ENCODE results near the gene HOXA3.

Gene HOXA3

DNA sequence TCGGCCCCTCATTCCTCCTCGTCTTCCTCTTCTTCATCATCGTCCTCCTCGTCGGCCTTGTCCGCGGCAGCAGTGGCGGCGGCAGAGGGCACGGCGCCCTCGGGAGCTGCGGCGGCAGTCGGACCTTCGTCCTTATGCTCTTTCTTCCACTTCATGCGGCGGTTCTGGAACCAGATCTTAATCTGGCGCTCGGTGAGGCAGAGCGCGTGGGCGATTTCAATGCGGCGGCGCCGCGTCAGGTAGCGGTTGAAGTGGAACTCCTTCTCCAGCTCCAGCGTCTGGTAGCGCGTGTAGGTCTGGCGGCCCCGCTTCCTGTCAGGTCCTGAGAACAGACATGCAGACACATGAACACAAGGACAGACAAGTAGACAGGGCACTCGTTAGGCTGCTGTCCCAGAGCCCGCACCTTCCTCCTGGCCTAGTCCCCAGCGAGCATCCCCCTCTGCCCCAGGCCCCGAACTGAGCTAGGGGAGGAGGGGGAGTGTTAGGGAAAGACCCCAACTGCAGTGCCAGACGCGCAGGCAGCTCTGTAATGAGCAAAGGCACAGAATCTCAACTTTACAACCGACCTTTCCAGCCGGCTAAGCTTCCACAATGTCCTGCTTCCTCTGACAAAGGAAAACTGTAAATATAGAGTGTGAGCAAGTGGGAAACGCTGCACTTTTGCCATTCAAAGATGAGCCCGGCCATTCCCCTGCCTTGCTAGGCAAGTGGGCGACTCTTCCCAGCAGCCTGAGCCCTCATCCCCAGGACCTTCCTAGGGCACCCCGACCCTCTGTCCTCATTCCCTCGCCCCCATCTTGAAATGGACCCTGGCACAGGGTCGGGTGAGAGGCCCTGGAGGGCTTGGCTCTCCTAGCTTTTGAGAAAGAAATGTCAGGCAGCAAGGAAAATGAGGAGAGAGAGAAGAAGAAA, 2.8 kb upstream of the HOXA3 start:
- in situ Hi-C loops (cut with HindIII; ENCODE audit: low sequenced_read_pairs) = loop anchor here (25.0 kb wide), 1 partner anchor 993 kb away; the partner anchor contains the start of gene NFE2L3
- H3K4me3 ChIP-seq (ENCODE audit: low read depth, low read length) = no peak overlapping the region
- TF ChIP-seq, protein P1, sequence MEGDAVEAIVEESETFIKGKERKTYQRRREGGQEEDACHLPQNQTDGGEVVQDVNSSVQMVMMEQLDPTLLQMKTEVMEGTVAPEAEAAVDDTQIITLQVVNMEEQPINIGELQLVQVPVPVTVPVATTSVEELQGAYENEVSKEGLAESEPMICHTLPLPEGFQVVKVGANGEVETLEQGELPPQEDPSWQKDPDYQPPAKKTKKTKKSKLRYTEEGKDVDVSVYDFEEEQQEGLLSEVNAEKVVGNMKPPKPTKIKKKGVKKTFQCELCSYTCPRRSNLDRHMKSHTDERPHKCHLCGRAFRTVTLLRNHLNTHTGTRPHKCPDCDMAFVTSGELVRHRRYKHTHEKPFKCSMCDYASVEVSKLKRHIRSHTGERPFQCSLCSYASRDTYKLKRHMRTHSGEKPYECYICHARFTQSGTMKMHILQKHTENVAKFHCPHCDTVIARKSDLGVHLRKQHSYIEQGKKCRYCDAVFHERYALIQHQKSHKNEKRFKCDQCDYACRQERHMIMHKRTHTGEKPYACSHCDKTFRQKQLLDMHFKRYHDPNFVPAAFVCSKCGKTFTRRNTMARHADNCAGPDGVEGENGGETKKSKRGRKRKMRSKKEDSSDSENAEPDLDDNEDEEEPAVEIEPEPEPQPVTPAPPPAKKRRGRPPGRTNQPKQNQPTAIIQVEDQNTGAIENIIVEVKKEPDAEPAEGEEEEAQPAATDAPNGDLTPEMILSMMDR (IDR thresholded peaks at IDR 0.05; ENCODE audit: low read depth, low read length, missing control alignments) = no peak
- no peak for DNase-seq (ENCODE audit: low read depth)

DNA sequence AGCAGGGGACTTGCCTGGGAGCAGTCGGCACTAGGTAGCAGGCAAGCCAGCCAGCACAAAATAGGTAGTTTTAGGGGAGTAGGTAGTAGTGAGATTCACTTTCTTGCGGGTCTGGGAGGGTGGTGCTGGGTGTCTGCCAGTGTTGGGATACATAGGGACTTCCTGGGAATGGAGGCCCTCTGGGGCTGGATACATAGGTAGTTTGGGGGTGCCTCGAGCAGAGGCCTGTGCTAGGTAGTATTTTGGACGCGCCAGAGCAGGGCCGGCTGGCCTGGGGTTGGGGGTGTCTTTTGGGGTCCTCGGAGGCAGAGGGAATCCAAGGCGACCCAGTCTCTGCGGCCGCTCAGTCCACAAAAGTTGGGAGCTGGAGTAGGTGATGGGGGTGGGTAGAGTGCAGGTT, 2.0 kb upstream of the HOXA3 start:
- DNase-seq (ENCODE audit: low read depth) = no peak

DNA sequence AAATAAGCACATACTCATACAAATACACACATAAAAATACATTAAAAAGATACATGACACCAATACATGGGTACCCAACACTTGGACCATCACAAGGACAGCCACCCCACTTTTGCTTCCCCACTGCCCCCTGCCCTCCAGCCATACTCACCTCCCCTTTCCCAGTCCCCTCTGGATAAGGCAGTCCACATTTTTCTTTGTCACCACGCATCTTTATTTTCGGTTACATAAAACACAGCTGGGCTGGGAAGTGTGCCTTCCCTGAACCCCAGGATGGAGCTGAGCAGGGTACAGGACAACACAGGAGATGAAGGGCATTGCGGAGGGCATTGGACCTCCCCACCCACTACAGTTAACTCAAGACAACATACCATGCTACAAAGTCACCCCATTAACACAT, 1.1 kb upstream of the HOXA3 start:
- no peak overlapping the region for H3K4me3 ChIP-seq (ENCODE audit: low read depth, low read length)
- no peak for DNase-seq (ENCODE audit: low read depth)
- in situ Hi-C loops (cut with HindIII; ENCODE audit: low sequenced_read_pairs) = loop anchor here (25.0 kb wide), 1 partner anchor 991 kb away; the partner anchor contains the start of gene NFE2L3
- TF ChIP-seq, protein P1 (IDR thresholded peaks at IDR 0.05; ENCODE audit: low read depth, low read length, missing control alignments) = no peak

More for the DNA sequence above, 2.0 kb upstream of the HOXA3 start:
- in situ Hi-C loops (cut with HindIII; ENCODE audit: low sequenced_read_pairs) = loop anchor here (25.0 kb wide), 1 partner anchor 992 kb away; the partner anchor contains the start of gene NFE2L3
- H3K4me3 ChIP-seq (ENCODE audit: low read depth, low read length) = no peak overlapping the region
- TF ChIP-seq, protein P1 (IDR thresholded peaks at IDR 0.05; ENCODE audit: low read depth, low read length, missing control alignments) = no peak

DNA sequence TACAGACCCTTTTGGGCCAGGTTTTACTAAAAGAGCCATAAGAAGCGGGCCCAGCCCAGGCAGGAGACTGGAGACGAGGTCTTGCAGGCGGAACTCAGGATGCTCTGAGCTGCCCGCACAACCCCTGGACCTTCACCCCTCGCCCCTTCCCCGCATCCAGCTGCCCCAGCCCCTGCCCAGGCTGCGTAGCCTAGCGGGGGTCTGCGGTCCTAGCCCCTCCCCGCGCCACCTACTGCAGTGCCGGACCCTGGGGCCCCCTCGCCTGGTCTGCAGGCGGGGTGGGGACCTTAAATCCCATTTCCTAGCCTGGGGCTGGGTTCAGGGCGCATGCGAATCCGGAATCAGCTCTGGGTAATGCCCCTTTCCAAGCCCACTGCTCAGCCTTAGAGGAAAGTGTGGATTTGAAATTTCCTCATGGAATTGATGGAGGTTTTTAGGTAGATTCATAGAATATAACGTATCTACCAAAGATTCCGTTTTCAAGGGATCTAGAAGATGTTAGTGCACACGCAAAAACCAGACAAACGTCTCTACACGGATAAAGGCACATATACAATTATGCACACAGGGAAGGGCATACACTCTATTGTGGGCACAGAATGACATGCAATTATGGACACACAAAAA, 546 bp upstream of the HOXA3 start:
- TF ChIP-seq, protein P1 (IDR thresholded peaks at IDR 0.05; ENCODE audit: low read depth, low read length, missing control alignments) = no peak
- no peak overlapping the region for H3K4me3 ChIP-seq (ENCODE audit: low read depth, low read length)
- no peak for DNase-seq (ENCODE audit: low read depth)
- in situ Hi-C loops (cut with HindIII; ENCODE audit: low sequenced_read_pairs) = loop anchor here (25.0 kb wide), 1 partner anchor 991 kb away; the partner anchor contains the start of gene NFE2L3

DNA sequence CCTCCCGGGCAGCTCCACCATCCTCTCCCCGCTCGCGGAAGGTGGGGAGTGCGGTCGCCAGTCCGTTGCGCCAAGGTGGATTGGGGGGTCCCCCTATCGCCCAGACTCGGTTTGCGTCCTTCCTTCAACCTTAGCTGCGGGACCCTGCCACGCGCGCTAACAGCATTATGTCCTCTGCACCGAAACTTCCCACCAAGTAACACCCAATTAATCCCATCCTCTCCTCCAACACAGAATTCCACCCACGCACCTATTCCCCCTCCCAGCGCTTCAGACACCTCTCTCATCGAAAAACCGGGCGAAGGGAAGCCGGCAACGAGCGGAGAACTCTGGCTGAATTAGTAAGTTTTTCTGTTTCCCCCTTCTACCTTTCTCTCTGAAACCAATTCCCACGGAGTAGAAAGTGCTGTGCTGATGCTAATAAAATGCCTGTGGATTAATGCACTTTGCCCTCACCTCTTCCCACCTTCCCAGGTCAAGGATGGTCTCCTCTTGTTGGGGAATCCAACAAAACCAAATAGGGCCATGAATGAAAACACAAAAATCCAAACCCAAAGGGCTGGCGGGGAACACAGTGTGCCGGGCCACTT, 947 bp downstream of the HOXA3 start:
- no peak for DNase-seq (ENCODE audit: low read depth)
- TF ChIP-seq, protein P1 (IDR thresholded peaks at IDR 0.05; ENCODE audit: low read depth, low read length, missing control alignments) = no peak
- H3K4me3 ChIP-seq (ENCODE audit: low read depth, low read length) = no peak overlapping the region
- in situ Hi-C loops (cut with HindIII; ENCODE audit: low sequenced_read_pairs) = loop anchor here (25.0 kb wide), 1 partner anchor 989 kb away; the partner anchor contains the start of gene NFE2L3
